Midbrain (tissue), 1 donor: ENCODE measurements around the gene KNTC1.
"Not testable (repeated sequence)": the region's sequence is repeated elsewhere in the genome, so short reads cannot be mapped to it uniquely, and the experiment has no call there.

Experiments used
- DNase-seq: peaks from one replicate; lab custom pipeline; 2025; lab: John Stamatoyannopoulos, UW

Gene KNTC1

GRCh38 chr12:122505419-122506051 lies 21.5 kb upstream of the KNTC1 start:
- no peak for DNase-seq

DNA sequence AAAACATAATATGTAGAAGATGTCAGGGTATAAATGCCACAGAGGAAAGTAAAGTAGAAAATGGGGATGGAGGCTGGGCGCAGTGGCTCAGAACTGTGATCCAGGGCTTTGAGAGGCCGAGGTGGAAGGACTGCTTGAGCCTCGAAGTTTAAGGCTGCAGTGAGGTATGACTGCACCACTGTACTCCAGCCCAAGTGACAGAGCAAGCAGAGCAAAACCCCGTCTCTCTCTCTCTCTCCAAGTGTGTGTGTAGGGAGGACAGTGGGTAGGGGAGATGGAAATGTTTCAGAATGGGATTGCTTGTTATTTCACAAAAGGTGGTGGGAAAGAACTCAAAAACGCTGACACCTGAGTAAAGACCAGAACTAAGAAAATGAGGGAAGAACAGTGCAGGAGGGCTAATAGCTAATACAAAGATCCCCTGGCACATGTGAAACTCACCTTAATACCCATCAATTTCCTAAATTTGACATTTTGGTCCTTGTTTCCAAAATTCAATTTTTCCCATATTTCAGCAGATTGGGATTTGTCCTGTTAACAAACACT lies 20.6 kb upstream of the KNTC1 start:
- no peak for DNase-seq

DNA sequence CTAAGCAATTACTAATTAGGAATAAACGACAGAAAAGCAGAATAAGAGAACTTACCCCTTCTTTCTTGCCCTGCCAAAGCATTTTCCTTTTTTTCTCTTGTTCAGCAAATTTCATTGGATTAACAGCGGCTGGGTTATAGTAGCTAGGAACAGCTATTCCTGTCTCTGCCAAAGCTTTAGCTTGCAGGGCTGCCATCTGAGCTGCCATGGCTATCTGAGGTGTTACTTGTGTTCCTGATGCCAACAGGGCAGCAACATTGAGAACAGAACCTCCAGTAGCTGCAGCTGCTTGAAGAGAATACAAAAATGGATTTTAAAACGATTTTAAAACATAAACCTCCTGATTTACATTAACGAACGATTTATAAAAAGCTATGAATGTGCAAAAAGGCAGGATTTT lies 18.9 kb upstream of the KNTC1 start:
- no peak for DNase-seq

GRCh38 chr12:122513028-122513427 lies 14.0 kb upstream of the KNTC1 start:
- DNase-seq: not testable (repeated sequence)

GRCh38 chr12:122513660-122514059 lies 13.4 kb upstream of the KNTC1 start:
- no peak for DNase-seq

DNA sequence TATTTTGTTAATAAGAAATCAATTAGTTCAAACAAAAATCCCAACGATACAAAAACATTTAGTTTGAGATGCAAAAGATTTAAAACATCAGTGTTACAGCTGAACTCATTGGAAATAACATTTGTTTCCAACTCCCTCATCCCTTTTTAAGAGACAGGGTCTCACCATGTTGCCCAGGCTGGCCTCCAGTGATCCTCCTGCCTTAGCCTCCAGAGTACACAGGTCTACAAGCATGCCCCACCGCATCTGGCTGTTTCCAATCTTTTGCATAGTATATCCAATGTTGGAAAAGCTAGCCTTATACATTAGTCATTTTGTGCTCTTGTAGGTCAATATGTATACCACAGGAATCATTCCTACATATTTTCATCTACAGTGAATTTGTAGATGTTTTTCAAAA lies 11.8 kb upstream of the KNTC1 start:
- DNase-seq: no peak

- DNase-seq: no peak
Observed at GRCh38 chr12:122516544-122517361, 10.3 kb upstream of the KNTC1 start.

DNA sequence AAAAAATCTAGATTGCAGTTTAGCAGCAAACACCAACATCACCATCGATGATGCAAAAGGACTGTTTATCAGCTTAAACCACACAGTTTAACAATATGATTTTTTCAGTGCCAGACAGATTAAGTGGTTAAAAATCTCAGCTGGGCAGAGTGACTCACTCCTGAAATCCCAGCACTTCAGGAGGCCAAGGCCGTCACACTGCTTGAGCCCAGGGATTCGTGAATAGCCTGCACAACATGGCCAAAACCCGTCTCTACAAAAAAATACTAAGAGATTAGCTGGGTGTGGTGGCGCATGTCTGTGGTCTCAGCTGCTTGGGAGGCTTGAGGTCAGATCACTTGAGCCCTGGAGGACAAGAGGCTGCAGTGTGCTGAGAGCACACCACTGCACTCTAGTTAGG lies 9.2 kb upstream of the KNTC1 start:
- no peak for DNase-seq

GRCh38 chr12:122518908-122519307 lies 8.1 kb upstream of the KNTC1 start:
- DNase-seq: no peak

DNA sequence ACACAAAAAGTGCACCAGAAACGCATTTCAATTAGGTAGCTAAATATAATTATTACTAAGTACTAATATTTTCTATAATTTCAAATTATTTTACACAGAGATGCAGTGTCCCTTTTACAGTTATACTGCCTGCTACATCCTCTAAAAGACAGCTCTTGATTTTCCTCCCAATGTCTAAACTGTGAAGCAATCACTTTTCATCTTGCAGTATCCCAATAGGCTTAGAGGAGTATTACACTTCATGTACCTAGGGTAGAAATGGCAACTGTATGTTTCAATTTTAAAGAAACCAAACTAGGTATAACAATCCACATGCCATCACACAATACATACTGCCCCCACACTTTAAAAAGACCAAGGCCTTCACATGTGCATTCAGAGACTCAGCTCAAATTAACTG lies 7.6 kb upstream of the KNTC1 start:
- no peak for DNase-seq

DNA sequence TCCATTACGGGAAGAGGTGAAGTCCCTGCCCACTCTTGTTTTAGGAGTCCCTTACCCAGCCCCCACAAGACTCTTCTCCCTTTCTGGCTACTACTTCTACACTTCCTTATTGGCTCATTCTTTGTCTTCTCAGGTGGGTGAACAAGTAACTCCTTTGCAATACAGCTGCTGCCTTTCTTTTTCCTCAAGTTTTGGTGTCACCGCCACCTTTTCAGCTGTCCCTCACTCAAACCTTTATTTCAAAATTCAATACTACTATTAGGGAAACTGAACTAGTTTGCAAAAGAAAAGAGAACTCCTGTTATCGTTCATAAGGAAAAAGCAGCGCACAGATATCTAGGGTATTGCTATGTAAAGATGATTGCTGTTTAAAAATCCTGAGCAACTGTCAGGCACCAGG lies 6.4 kb upstream of the KNTC1 start:
- no peak for DNase-seq

- no peak for DNase-seq
Observed at GRCh38 chr12:122523280-122523679, 3.8 kb upstream of the KNTC1 start.

DNA sequence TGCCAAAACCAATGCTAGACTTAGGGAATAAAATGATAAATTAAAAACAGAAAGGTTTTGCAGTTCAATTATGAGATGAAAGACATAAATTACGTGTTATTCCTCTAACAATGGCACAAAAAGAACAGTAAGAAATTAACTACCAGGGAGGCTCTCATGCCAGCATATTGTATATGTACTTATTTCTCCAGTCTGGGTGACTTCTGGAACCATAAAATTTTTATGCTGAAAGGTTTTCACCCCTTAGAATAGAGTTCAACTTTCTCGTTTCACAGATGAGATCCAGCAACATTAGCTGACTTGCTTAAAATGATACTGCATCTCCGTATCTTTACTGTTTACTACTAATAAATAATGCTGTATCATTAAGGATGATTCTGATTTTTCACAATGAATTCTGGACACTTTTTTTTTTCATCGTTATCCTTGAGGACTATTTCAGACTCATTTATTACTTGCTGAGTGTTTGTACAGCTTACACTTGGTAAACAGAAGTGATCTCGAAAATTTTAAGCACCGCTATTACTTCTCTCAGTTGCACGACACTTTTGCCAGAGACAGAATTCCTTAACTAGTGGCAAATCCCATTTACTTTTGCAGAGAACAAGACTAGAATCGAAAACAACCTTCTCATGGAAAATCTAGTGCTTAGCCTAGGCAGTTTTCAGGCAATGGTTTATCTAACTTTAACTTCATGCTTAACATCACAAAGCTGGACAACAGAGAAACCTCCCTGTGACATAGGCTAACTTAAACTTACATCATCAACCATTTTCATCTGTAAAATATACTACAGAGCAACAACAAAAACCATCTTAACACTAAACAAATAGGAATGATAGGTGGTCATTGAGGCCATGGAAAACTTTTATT lies 3.0 kb upstream of the KNTC1 start:
- no peak for DNase-seq

DNA sequence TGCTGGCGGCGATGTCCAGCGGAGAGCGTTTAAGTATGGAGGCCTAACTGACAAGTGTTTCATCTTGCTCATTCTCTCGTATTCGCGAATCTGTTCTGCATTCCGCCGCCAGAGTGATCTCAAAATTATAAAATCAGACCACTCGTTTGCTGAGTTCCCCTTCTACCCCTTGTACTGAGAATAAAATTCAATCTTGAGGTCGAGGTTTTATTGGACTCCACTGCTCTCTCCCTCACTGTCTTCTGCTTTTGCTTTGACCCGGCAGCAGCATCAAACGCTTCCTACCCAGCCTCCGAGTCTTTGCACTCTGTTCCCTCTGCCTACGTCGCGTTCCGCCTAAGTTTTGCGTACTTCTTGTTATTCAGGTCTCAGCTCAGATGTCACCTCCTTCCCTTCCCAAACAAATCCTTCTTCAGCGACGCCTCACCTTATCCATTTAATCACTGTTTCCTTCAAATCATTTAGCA lies 462 bp downstream of the KNTC1 start:
- no peak for DNase-seq

DNA sequence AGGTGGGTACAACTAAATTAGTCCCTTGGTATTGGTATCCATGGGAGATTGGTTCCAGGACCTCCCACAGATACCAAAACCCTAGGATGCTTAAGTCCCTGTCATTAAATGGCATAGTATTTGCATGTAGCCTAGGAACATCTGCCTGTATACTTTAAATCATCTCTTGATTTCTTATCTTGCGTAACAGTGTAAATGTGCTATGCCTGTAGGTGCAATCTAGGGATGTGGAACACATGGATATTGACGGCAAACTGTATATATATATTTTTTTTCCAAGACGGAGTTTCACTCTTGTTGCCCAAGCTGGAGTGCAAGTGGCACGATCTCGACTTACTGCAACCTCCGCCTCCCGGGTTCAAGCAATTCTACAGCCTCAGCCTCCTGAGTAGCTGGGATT lies 1.5 kb downstream of the KNTC1 start:
- DNase-seq: no peak

- no peak for DNase-seq
Observed at GRCh38 chr12:122528992-122529391, 1.9 kb downstream of the KNTC1 start.

GRCh38 chr12:122533856-122534255 lies 6.8 kb downstream of the KNTC1 start:
- no peak for DNase-seq

GRCh38 chr12:122537021-122537420 lies 10.0 kb downstream of the KNTC1 start:
- DNase-seq: no peak

- DNase-seq: no peak
Observed at GRCh38 chr12:122538496-122538895, 11.4 kb downstream of the KNTC1 start.

DNA sequence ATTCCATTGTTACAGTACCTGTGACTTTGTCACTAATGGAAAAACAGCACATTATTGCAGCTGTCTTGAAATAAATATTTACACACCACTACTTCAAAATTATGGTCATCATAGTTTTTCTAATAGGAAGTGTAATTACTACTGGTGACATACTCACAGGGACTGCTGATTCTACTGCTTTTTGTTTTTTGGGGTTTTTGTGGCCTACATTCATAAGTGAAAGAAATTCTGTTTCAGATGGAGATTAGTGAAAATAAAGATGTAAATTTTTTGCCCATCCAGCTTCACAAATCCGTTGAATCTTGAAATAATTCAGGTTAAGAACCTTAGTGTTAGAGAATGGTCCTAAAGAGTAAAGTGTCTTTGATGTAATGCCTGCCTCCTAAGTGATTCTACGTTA lies 17.5 kb downstream of the KNTC1 start:
- no peak for DNase-seq

GRCh38 chr12:122545855-122546254 lies 18.8 kb downstream of the KNTC1 start:
- no peak for DNase-seq

DNA sequence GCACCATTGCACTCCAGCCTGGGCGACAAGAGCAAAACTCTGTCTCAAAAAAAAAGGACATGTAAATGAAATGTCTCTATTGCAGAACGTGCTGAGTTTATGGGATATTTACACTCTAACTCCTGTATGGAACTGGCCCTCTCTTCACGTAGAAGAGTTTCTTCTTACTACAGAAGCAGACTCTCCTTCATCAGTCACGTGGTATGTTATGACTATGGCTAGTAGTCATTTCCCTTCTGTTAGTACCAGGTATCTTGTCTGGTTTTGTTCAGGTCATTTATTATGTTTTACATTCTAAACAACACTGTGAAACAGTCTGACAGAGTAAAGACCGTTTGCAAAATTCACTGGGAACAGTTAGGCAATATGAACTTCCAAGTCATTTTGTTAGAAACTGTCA lies 20.3 kb downstream of the KNTC1 start:
- DNase-seq: no peak
